ENCODE results near the gene MORC2.

MORC2 gene

DNA sequence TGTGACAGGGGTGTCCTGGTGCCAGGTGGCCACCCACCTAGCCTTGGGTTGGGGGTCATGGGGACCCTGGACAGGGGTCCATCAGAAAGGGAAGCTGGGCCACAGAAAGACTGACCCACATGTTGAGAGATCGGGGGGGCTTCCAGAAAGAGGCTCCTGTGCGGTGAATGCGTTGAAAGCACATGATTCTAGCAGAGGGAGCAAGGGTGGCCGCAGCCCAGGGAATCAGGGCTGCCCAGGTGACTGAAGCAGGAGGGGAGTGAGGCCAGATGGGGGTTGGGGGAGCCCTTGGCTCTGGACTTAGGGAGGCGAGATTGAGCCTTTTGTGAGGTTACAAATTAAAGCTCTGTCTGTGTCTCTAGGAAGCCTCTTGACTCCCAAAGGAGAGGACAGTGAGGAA, 80.7 kb downstream of the MORC2 start:
- DNase-seq (ENCODE audit: low spot score): no peak

DNA sequence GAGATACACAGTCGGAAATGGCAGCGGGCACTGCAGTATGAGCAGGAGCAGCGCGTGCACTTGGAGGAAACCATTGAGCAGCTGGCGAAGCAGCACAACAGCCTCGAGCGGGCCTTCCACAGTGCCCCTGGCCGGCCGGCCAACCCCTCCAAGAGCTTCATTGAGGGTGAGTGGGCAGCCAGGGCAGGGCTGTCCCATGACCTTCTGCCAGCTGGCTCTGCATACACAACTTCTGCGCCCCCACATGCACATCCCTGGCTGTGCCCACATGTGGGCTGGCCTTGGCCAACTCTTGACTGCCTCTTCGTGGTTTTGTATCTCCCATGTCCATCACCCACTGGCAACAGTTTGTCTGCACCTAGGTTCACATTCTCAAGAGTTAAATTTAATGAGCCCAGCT, 81.1 kb downstream of the MORC2 start:
- no peak for DNase-seq (ENCODE audit: low spot score)

DNA sequence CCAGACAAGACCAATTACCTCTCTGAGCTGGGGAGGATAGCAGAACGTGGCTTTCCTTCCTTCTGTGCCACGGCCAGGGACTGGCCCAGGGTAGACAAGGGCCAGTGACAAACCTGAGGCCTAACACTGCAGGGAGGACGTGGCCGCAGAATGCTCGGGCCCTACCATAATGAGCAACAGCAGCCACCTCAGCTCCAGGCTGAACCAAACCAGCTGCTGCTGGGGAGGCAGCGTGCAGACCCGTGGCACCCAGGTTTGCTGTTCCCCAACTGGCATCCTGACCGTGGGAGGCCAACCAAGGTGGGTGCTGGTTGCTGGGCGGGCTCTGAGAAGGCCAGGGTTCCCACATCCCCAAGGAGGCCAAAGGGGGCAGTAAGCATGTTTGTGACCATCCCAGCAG, 83.0 kb downstream of the MORC2 start:
- DNase-seq (ENCODE audit: low spot score): no peak

DNA sequence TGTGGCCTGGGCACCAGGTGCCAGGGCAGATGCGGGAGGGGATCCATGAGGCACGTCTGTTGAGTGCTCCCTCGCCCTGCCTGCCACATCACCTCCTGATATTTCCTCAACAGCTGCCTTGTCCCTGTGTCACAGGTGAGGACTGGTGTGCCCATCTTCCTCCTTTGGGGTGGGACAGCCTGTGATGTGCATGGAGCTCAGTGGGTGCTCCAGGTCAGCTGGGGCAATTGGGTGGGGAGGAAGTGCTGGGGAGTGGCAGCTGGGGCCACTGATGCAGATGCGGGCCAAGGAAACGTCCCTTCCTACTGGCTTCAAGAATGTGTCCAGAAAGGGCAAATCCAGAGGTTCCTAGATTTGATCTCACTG, 83.6 kb downstream of the MORC2 start:
- no peak for DNase-seq (ENCODE audit: low spot score)

DNA sequence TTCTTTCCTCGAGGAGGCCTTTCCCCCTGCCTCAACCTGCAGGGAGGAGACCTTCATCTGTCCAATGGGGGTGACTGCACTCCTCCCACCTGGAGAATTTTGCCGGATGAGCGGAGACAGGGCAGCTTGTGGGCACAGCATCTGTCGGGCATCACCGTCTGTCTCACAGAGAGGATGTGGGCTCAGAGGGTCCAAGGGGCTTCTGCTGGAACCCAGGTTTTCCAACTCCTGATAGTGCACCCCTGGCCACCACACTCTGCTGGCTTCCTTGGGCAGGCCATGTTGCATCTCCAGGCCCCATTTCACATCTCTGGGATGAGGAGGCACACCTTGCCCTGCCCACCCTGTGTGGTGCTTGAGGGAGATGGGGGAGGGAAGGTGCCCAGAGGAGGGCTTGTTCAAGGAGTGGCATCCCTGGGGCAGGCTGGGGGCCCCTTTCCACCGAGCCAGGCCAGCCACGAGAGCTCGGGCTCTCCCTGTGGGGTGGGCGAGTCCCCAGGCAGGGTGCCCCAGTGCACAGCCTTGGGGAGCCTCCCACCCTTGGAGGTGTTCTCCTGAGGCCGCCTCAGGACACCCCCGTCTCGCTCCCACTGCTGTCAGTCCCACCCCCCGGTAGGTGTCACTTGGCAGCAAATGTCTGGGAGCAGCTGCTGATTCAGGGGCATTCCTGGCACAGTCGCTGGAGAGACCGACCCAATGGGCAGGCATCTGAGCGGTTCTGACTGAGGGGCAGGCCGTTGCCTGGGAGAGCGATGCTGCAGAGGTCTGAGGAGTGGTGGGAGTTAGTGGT, 84.2 kb downstream of the MORC2 start:
- DNase-seq (ENCODE audit: low spot score): no peak

DNA sequence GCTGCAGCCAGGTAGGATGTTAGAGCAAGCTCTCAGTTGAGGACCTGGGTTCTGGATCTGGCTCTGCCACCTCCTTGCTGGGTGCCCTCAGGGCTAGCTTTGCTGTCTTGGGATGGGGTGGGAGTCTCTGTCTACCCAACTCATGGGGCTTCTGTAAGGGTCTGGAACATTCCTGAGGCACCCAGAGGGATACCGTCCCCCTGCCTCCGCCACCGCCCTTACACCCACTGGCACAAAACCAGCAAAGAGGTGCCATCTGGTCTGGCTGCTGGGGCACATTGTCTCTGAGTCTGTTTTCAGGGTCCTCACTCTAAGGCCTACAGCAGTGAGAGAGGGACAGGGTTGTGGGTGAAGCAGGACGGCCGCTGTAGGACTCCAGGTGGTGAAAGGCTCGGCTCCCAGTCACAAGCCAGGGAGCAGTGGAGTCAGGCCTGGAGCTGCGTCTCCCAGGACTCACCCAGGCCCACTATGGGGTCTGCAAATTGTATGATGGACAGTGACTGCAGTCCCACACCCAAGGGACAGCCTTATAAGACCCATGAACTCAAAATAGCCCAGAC, 84.9 kb downstream of the MORC2 start:
- DNase-seq (ENCODE audit: low spot score): no peak

DNA sequence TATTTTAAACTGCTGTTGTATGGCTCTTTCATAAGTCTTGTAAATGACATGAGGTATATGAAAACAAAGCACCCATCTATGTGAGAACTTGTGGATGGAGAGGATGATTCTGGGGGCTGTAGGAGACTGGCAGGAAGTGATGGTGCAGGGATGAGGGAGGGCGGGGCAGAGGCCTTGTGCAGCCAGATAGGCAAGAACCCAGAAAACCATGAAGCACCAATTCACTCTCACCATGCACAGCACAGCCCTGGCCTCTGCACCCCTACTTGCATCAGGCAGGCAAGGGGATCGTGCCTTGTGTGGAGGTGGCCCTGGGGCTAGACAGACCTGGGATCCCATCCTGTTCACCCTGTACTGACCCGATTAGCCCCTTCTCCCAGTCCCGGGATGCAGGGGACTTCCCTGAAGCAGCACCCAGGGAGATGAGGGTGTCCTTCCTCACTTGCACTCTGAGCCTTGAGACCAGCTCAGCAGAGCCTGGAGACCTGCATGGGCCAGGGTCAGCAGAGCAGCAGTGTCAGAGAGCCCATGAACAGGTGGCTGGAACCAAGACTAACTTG, 85.5 kb downstream of the MORC2 start:
- DNase-seq (ENCODE audit: low spot score): no peak

DNA sequence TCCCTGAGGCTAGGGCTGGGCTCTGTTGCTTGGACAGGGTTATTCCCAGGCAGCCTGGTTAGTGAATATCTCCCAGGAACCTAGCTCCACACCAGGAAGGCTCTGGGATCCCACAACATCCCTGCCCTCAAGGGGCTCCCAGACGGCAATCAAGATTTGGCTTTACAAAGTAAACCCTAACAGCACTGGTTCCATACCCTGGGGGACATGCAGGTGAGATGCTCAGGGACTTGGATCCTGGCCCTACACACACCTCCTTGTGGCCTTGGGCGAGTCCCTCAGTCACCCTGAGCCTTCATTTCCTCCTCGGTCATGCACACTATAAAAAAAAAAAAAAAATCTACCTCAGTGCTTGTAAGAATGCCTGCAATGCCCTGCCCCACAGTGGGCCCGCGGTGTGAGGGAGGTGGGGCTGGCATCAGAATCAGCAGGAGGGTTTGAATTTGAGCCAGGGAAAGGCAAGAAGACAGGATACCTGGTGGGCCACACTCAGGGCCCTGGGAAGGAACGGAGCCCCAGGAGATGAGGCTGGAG, 86.3 kb downstream of the MORC2 start:
- DNase-seq (ENCODE audit: low spot score): no peak

DNA sequence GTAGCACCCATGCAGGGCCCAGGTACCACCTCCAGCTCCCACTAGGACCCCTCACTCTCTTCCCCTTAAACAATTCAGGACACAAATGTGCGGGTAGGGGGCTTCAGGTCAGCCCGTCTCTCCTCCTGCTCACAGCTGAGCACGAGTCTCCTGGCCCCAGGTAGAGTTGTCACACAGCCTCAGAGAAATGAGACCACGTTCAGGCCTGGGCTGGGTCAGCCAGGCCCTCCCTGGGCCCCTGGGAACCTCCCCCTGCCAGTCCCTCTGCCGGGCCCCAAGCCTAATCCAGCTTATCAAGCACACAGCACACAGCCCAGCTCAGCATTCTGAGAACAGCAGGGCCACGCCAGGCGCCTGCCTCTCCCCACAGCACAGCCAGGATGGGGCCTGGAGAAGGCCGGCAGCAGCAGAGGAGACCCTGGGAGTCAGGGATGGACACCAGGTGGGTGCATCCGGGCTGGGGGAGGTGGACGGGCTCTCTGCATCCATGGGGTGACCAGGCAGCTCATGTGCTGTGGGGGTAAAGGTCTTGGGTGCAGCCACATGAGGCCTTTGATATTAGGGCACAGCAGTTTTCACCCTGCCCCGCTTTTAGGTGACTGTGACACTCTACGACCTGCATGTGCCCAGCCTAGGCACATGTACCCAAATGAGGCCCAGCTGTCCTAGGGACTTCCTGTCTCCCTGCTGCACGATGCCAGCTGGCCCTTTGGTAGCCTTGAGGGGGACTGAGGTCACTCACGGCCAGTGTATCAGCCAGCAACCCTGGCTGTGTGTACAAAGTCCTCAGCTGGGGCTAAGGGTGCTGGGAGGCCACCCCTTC, 87.0 kb downstream of the MORC2 start:
- DNase-seq (ENCODE audit: low spot score): no peak

DNA sequence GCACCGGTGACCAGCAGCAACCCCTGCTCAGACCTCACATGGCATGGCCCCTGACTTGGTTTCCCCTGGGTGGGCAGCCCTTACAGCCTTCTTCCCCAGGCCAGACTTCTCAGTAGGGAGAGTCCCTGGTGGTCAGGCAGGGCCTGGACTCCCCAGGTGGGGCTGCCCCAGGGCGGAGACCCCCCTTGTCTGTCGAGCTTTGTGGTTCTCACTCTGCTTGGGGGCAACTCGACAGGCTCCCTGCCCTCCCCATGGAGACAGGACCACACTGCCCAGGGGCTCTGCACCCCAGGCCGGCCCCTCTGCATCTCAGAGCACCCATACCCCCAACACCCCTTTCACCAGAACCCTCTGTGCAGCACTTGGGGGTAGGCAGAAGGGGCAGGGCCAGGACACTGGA, 87.7 kb downstream of the MORC2 start:
- no peak for DNase-seq (ENCODE audit: low spot score)

DNA sequence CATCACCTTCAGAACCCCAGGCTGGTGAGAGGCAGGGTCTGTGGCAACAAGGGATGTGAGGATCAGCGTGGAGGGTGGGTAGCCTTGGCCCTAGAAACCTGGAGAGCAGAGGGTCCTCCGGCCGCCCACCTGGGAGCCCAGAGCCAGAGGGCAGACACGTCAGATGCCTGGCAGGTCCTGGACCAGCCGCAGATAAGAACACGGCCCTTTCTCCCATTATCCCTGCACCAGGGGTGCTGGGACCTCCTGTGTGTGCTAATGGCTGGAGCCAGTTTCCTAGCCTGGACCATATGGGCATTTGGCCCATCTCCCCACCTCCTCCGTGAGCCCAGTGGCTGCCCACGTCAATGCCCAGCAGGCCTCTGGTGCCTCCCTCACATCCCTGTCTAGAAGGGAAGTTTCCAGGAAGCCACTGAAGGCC, 88.4 kb downstream of the MORC2 start:
- no peak for DNase-seq (ENCODE audit: low spot score)

DNA sequence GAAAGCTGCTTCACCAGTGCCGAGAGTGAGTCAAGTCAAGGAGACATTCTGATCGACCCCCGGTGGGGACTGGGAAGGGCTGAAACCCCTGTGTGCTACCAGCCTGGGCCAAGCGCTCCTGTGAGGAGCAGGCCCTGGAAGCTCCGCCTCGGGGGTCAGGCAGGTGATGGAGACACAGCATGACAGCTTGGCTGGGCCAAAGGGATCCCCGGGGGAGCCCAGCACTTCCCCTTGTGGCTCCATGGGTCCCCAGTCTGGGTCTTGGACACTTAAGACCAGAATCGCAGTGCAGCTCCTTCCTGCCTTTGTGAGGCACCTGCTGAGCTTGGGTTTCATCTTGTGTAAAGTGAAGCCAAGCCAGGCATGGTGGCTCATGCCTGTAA, 89.2 kb downstream of the MORC2 start:
- DNase-seq (ENCODE audit: low spot score): no peak

DNA sequence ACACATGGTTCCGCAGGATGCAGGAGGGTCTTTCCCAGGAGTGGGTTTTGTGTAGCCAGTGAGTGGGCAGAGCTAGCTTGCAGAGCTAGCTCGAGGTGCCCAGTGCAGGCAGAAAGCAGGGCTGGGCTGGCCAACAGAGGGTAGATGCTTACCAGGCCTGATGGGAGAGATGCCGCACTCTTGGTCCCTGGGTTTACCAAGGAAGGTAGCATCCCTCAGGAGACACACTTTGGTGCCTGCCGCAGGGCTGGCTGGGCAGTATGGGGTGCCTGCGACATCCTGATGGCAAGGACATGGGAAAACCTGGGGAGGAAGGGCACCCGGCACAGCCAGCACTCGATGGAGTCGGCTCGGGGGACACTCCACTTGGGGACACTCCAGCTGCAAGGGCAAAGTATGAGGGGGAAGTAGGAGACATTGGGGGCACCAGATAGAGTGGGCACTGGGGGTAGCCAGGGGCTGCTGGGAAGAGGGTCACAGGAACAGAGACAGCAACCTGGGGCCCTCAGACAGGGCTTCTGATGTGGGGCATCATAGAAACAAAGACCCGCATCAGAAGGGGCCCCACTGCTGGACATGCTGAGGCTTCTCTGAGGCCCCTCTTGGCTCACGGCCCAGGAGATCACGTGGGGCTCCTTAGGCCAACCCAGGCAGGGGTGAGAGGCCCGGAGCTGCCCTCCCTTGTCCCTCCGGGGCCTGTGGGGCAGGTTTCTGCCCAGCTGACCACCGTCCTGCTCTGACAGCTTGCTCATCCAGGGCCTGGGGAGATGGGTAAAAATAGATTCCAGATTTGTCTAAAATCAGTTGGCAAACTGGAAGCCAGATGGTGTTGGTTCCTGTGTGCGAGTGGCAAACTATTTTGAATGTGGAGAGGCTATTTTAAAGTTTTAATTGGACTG, 89.8 kb downstream of the MORC2 start:
- DNase-seq (ENCODE audit: low spot score): no peak

DNA sequence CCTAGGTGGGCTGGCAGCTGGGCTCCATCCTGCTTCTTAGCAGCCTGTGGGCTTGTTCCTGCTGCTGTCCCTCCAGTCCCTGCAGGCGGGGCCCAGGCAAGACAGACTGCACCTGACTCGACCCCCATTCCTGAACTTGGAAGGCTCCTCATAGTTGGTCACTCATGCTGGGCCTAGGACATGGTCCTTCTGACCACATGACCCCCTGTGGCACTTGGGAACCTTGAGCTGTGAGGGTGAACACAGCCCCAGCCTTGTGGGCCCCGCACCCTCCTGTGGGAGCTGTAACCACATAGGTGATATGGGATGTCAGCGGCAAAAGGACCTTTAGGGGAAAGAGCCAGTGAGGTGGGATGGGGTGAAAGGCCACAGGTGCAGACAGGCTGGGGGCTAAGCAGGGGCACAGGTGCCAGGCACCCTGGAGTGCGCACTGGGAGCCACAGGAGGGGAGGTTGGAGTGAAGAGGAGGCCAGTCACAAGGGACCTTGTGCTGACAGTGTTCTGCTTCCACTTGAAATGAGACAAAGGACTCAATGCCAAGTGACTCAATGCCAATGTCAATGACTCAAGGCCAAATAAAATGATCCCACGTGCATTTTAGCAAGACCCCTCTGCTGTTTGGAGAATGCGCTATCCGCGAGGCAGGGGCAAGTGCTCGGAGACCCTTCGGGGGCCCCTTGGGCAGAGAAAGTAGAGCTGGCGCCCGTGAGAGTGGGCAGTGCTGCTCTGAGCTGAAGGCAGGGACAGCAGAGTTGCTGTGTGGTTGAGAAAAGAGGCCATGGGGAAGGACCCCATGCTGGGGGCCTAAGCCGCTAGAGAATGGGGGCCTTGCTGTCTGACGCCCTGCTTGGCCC, 90.7 kb downstream of the MORC2 start:
- peak; percentile 31 for DNase-seq (ENCODE audit: low spot score)

DNA sequence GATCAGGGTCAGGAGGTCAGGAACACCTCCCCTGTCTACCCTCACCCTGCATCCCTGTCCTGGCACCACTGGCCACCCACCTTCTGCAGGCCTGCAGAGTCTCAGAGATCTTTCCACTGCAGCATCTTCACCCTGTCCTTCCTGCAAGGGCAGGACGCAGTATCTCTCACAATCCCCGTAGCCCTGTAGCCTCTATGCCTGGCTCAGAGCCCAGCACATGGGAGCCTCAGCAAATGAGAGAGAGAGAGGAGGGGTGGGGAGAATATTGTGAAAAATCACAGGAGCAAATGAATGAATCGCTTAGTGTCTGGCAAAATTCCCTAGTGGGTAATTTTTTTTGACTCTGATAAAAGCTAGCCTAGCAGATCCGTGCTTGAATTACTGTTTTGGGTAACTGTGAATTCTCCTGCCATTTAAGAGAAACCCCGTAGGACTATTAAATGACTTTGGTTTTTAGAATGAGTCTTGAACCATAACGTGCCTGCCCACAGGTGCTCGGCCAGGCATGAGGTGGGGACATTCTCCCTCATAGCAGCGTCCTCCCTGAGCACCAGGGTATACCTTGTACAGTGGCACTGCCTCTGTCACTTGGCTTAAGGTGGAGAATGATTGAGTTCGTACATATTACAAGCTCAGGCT, 91.5 kb downstream of the MORC2 start:
- DNase-seq (ENCODE audit: low spot score): peak; percentile 62

DNA sequence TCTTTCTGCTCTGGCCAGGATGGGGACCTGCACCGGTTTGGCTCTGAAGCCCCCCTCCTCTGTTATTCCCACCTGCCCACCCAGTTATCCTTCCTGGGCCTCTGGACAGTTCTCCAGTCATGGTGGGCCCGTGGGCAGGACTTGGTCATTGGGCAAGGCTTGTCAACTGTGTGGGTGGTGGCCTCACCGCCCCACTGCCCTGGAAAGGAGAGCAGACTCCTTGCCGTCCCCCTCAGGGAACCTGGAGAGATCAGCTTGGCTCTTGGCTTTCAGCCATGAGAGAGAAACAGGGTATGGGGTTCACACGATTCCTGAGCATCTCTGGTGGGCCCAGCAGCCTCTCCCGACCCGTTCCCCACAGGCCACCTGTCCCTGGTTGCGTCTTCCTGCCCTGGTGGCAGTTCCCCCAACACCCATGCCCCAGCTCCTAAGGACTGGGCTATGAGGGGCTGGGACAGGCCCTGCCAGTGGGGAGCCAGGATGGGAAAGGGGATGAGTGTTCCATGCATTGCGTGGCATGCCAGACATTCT, 92.3 kb downstream of the MORC2 start:
- DNase-seq (ENCODE audit: low spot score): no peak

DNA sequence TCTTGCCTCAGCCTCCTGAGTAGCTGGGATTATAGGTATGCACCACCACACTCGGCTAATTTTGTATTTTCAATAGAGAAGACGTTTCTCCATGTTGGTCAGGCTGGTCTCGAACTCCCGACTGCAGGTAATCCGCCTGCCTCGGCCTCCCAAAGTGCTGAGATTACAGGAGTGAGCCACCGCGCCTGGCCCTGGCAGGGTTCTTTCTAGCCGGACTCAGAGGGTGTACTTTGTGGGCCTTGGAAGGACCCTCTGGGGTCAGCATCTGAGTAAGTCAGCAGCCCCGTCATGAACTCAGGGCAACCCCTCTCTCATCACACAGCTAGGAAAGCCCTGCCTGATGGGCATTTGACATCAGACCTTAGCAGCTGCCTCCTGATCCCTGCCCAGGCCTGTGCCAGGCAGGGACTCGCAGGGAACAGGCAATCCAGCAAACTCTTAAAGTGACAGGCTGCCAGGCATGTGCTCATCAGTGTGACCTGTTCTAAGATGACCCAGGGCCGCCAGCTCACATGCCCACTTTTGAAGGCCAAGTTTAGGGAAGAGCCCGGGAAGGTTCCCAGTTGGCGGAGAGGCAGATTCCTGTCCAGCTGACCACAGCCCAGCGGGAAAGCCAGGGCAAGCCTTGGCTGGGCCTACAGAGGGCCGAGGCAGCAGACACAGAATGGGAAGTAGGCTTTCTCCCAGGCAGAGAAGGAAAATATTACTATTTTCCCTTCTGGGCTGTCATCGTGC, 92.9 kb downstream of the MORC2 start:
- peak; percentile 64 for DNase-seq (ENCODE audit: low spot score)

All from globus pallidus (tissue), 1 donor.